ENCODE measurements around the gene TIMM29.

GRCh38 chr19:10964903-10965302 lies 36.3 kb downstream of the TIMM29 start:
- no peak for TF ChIP-seq PAX5 (IDR thresholded peaks at IDR 0.05; ENCODE audit: insufficient read depth, low read length, severe bottlenecking)
- no peak for TF ChIP-seq POLR2A (IDR thresholded peaks at IDR 0.05; ENCODE audit: low read depth, low read length)
- TF ChIP-seq TAF1 (IDR thresholded peaks at IDR 0.05; ENCODE audit: low read depth, low read length) = no peak
- no peak for TF ChIP-seq POLR2AphosphoS5 (IDR thresholded peaks at IDR 0.05; ENCODE audit: low read depth, low read length)
